DND-41 (cell line): ENCODE measurements around the gene POU2AF2.

Experiments
- ATAC-seq: fragments of 200-7000 bp; cut with Tn5 transposase; 3 replicates; pipeline ENCODE4 v1.9.1; 2021; ENCODE audit warnings: low read depth; ENCODE audit not compliant: insufficient read depth
- DNase-seq: peaks from one replicate; pipeline ENCODE4 v3.0.0-alpha.2; 2020
- H2AFZ ChIP-seq: 2 replicates; pipeline ENCODE4 v1.6.0; 2012; ENCODE audit warnings: low read depth, low read length
- H3K27ac ChIP-seq: 2 replicates; pipeline ENCODE4 v1.5.1; 2012; ENCODE audit warnings: low read length, inconsistent platforms
- H3K27me3 ChIP-seq: fragments of 200-600 bp; sonication (generic); 2 replicates; pipeline ENCODE4 v1.6.0; 2012; ENCODE audit warnings: low read length, mild to moderate bottlenecking, inconsistent platforms; ENCODE audit not compliant: insufficient read depth, poor library complexity
- H3K36me3 ChIP-seq: 2 replicates; pipeline ENCODE4 v1.5.1; 2012; ENCODE audit warnings: low read length, inconsistent platforms; ENCODE audit not compliant: insufficient read depth
- H3K4me1 ChIP-seq: 2 replicates; pipeline ENCODE4 v1.5.1; 2012; ENCODE audit warnings: mild to moderate bottlenecking, low read length; ENCODE audit not compliant: insufficient read depth
- H3K4me2 ChIP-seq: 2 replicates; pipeline ENCODE4 v1.6.0; 2012; ENCODE audit warnings: mild to moderate bottlenecking, moderate library complexity, low read length, inconsistent platforms; ENCODE audit not compliant: insufficient read depth
- H3K4me3 ChIP-seq, 2 experiments: fragments of 200-600 bp in 1 of 2; shearing (Covaris generic) in 1 of 2; 2 replicates each; pipeline ENCODE4 v1.5.1; 2012 to 2016; ENCODE audit warnings: inconsistent platforms in 2 of 2, low read length in 2 of 2, mild to moderate bottlenecking in 2 of 2, low read depth in 1 of 2, moderate library complexity in 1 of 2
- H3K79me2 ChIP-seq: 2 replicates; pipeline ENCODE4 v1.6.0; 2012; ENCODE audit warnings: low read length, inconsistent platforms; ENCODE audit not compliant: insufficient read depth
- H3K9ac ChIP-seq: 2 replicates; pipeline ENCODE4 v1.6.0; 2012; ENCODE audit warnings: low read depth, mild to moderate bottlenecking, inconsistent platforms, low read length, moderate library complexity
- H3K9me3 ChIP-seq: 2 replicates; pipeline ENCODE4 v1.5.1; 2012; ENCODE audit warnings: low read length, moderate library complexity, mild to moderate bottlenecking, inconsistent platforms; ENCODE audit not compliant: insufficient read depth, severe bottlenecking
- H4K20me1 ChIP-seq: 2 replicates; pipeline ENCODE4 v1.6.0; 2012; ENCODE audit warnings: low read length; ENCODE audit not compliant: insufficient read depth
- EZH2 ChIP-seq: IDR thresholded peaks from 3 replicates; pipeline ENCODE4 v1.6.1; 2012; ENCODE audit warnings: borderline replicate concordance, low read depth, mild to moderate bottlenecking, moderate library complexity, low read length, inconsistent platforms; ENCODE audit not compliant: severe bottlenecking
- TF ChIP-seq, protein P1 (sequence below): IDR thresholded peaks from 2 replicates; pipeline ENCODE4 v1.5.1; 2012; ENCODE audit warnings: borderline replicate concordance, low read length, moderate library complexity, mild to moderate bottlenecking; ENCODE audit not compliant: poor library complexity, severe bottlenecking; ENCODE audit errors: extremely low read depth

The POU2AF2 gene

DNA sequence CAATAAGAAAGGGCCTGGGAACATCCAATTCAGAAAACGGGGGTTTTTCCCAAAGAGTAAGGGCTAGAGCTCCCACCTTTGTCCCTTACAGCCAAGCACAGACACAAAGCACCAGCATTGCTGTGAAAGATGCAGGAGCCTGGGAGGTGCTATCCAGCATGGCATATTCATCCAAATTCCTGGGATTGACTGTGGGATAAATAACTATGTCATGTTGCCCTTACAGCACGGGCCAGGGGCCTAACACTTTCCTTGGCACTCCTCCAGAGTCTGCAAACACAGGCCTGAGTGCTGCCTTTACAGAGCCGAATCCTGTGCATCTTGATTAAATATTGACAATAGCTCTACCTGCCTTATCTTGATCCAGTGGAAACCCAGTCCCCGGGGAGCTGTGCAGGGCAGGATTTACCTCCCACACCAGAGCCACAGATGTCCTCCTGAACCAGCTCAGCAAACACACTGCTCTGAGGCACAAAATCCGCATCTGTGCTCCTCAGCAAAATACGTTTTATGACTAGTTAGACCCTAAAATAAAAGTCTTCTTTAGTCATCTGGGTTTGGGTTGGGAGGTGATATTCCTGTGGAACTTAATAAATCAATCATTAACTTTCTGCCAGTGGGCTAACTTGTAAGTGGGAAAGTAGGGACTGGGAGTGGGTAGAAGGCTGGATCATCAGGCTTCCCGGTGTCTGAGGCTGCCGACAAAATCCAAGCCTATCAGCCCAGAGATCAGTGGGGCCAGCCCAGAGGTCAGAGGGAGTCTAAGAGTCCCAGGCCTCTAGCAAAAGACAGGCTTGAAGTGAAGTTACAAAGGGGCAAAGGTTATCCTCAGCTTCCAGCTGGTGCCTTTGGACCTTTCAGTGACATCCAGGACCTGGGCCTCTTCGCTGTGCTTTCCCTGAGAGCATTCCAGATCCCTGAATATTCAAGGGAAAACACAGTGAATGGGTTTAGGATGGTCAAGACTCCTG is 89.3 kb downstream of the POU2AF2 start:
- ATAC-seq (no peak), DNase-seq (no peak)
- no peaks in the 10 kb centered on the region for H3K4me1 ChIP-seq
- no peak overlapping the region for H2AFZ ChIP-seq
- no peak overlapping the region for H3K27ac ChIP-seq
- H3K4me3 ChIP-seq, result no peak overlapping the region
- no peak overlapping the region for H3K4me2 ChIP-seq
- H3K79me2 ChIP-seq, result no peaks in the 10 kb centered on the region
- H3K9ac ChIP-seq, result no peak overlapping the region
- TF ChIP-seq, protein P1, sequence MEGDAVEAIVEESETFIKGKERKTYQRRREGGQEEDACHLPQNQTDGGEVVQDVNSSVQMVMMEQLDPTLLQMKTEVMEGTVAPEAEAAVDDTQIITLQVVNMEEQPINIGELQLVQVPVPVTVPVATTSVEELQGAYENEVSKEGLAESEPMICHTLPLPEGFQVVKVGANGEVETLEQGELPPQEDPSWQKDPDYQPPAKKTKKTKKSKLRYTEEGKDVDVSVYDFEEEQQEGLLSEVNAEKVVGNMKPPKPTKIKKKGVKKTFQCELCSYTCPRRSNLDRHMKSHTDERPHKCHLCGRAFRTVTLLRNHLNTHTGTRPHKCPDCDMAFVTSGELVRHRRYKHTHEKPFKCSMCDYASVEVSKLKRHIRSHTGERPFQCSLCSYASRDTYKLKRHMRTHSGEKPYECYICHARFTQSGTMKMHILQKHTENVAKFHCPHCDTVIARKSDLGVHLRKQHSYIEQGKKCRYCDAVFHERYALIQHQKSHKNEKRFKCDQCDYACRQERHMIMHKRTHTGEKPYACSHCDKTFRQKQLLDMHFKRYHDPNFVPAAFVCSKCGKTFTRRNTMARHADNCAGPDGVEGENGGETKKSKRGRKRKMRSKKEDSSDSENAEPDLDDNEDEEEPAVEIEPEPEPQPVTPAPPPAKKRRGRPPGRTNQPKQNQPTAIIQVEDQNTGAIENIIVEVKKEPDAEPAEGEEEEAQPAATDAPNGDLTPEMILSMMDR, result no peak
- no peak for TF ChIP-seq EZH2
- no peaks in the 10 kb centered on the region for H3K27me3 ChIP-seq
- no peaks in the 10 kb centered on the region for H3K36me3 ChIP-seq
- H3K9me3 ChIP-seq, result peaks cover 5% of the 10 kb centered on the region
- H4K20me1 ChIP-seq, result no peaks in the 10 kb centered on the region

DNA sequence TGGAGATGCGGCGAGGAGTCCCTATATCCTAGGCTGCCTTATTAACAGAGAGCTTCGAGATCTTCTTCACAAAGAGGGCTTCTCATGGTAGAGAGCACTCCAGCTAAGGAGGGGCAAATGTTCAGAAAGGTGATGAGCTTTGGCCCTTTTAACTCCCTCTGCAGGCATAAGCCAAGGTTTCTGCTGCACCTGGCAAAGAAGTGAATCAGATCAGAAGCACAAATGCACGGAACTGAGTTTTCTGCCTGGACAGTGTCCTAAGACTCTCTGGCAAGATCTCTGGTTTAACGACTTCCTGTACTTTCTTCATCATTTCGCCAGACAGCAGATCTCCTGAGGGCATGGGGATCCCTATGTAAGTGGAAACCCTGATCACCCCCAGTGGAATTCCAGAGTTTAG is 90.0 kb downstream of the POU2AF2 start:
- peaks cover 9% of the 10 kb centered on the region for H3K9me3 ChIP-seq

More for the DNA sequence above, 90.0 kb downstream of the POU2AF2 start:
- TF ChIP-seq, protein P1, result no peak
- no peak for TF ChIP-seq EZH2
- Histone ChIP-seq H3K27ac (no peak overlapping the region), H3K4me1 (no peaks in the 10 kb centered on the region), H2AFZ (no peak overlapping the region), H4K20me1 (no peaks in the 10 kb centered on the region), H3K9ac (no peak overlapping the region), H3K79me2 (no peaks in the 10 kb centered on the region), H3K4me3 (no peak overlapping the region), H3K36me3 (no peaks in the 10 kb centered on the region), H3K4me2 (no peak overlapping the region), H3K27me3 (no peaks in the 10 kb centered on the region)
- DNase-seq (no peak), ATAC-seq (no peak)
